Gastrocnemius medialis (tissue), 4 donors: ENCODE measurements around the gene FAM167B. TPM values are rescaled to one million over a fixed set of nuclear protein-coding genes. Genes with fewer than 3 reads are reported as not detected.

Experiments used
- ATAC-seq, 2 donors: fragments of 150-250 bp; one replicate each; pipeline ENCODE4 v1.9.1; 2016
- DNase-seq, 2 donors: peaks; one replicate each; pipeline ENCODE4 v3.0.0-alpha.2; 2019
- H3K27ac ChIP-seq, 4 donors: fragments of 200-600 bp; sonication (generic); 1 replicate in 1 of 4; 2 replicates in 3 of 4; pipeline ENCODE4 v1.5.1; 2016 to 2018; ENCODE audit warnings: mild to moderate bottlenecking in 2 of 4, moderate library complexity in 1 of 4
- H3K27me3 ChIP-seq, 3 donors: fragments of 200-600 bp; sonication (generic) in 2 of 3; 1 replicate in 1 of 3; 2 replicates in 2 of 3; pipeline versions ENCODE4 v1.5.1 to v1.6.0; 2016 to 2019; ENCODE audit warnings: mild to moderate bottlenecking in 1 of 3, moderate library complexity in 1 of 3
- H3K36me3 ChIP-seq, 2 donors: fragments of 200-600 bp; sonication (generic) in 1 of 2; one replicate each; pipeline ENCODE4 v1.5.1; 2017 to 2018
- H3K4me1 ChIP-seq, 2 donors: fragments of 200-600 bp; sonication (generic) in 1 of 2; one replicate each; pipeline ENCODE4 v1.5.1; 2016 to 2017; ENCODE audit warnings: mild to moderate bottlenecking in 2 of 2
- H3K4me3 ChIP-seq, 4 donors: fragments of 200-600 bp; sonication (generic) in 3 of 4; 1 replicate in 1 of 4; 2 replicates in 3 of 4; pipeline ENCODE4 v1.5.1; 2016 to 2019; ENCODE audit warnings: mild to moderate bottlenecking in 2 of 4
- H3K9me3 ChIP-seq, 3 donors: fragments of 200-600 bp; sonication (generic) in 2 of 3; 1 replicate in 1 of 3; 2 replicates in 2 of 3; pipeline ENCODE4 v1.5.1; 2016 to 2019
- CTCF ChIP-seq, 5 experiments: fragments of 450-650 bp in 3 of 5; fragments of 200-600 bp in 2 of 5; sonication (generic) in 2 of 5; IDR thresholded peaks in 4 of 5; conservative IDR thresholded peaks in 1 of 5; 1 replicate in 4 of 5; 2 replicates in 1 of 5; pipeline ENCODE4 v1.5.1; 2016 to 2019; ENCODE audit warnings: antibody characterized with exemption in 5 of 5, mild to moderate bottlenecking in 3 of 5, moderate library complexity in 3 of 5
- POLR2A ChIP-seq, 2 donors: fragments of 450-650 bp; IDR thresholded peaks; one replicate each; pipeline ENCODE4 v1.6.1; 2017; ENCODE audit warnings: antibody characterized with exemption in 2 of 2, mild to moderate bottlenecking in 2 of 2, moderate library complexity in 2 of 2
- in situ Hi-C, 4 donors: fragments of 200-750 bp; cut with MboI; loops; one replicate each; pipeline versions ENCODE4 v1.15.0 to v1.8.0; 2017; ENCODE audit warnings: low sequenced_read_pairs in 4 of 4
- intact Hi-C: fragments of 100-400 bp; cut with DNase I; formaldehyde crosslinking; loops from one replicate; pipeline ENCODE4 v1.15.1; 2023; ENCODE audit warnings: low total_unique reads
- total RNA-seq, 4 donors: library from RNA; depleted of rRNA; stranded (reverse); fragments of >200 nt; gene quantifications; one replicate each; pipeline versions ENCODE4 v1.1.0 to v1.2.3, GENCODE V29; 2016

The FAM167B gene
- total RNA-seq, 4 donors from 2014 or later, result 1.1 to 2.9 (median 2.3) TPM

DNA sequence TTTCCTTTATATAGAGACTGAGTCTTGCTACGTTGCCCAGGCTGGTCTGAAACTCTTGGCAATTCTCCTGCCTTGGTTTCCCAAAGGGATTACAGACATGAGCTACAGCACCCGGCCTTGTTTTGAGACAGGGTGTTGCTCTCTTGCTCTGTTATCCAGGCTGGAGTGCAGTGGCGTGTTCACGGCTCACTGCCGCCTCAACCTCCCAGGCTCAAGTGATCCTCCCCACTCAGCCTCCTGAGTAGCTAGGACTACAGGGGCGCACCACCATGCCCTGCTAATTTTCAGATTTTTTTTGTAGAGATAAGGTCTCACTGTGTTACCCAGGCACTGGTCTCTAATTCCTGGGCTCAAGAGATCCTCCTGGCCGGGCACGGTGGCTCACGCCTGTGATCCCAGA is 18.8 kb downstream of the FAM167B start:
- no peaks in the 10 kb centered on the region for H3K9me3 ChIP-seq
- no peaks in the 10 kb centered on the region for H3K36me3 ChIP-seq
- no peaks in the 10 kb centered on the region for H3K4me1 ChIP-seq
- DNase-seq, result no peak
- in situ Hi-C loops (no loop called here), intact Hi-C loops (no loop called here)
- no peak for TF ChIP-seq POLR2A (IDR thresholded peaks at IDR 0.05)
- TF ChIP-seq CTCF (IDR thresholded peaks at IDR 0.05 in 4 of 5, conservative IDR thresholded peaks at IDR 0.05 in 1 of 5), result no peak
- H3K27me3 ChIP-seq, result no peaks in the 10 kb centered on the region
- H3K27ac ChIP-seq, result no peak overlapping the region
- ATAC-seq, result no peak
- H3K4me3 ChIP-seq, result no peak overlapping the region

- intact Hi-C loops (no loop called here), in situ Hi-C loops (no loop called here)
- Histone ChIP-seq H3K27ac (no peak overlapping the region), H3K9me3 (no peaks in the 10 kb centered on the region), H3K36me3 (no peaks in the 10 kb centered on the region), H3K4me1 (no peaks in the 10 kb centered on the region), H3K4me3 (no peak overlapping the region), H3K27me3 (no peaks in the 10 kb centered on the region)
- no peak for ATAC-seq
- no peak for TF ChIP-seq POLR2A (IDR thresholded peaks at IDR 0.05)
- TF ChIP-seq CTCF (IDR thresholded peaks at IDR 0.05 in 4 of 5, conservative IDR thresholded peaks at IDR 0.05 in 1 of 5), result no peak
- no peak for DNase-seq
Measured at GRCh38 chr1:32266921-32267591, 20.0 kb downstream of the FAM167B start.

GRCh38 chr1:32269744-32270143 is 22.7 kb downstream of the FAM167B start:
- Histone ChIP-seq H3K4me1 (no peaks in the 10 kb centered on the region), H3K36me3 (no peaks in the 10 kb centered on the region), H3K27me3 (peaks cover under 1 to 14% (median 8%) of the 10 kb centered on the region in 3 donors), H3K9me3 (no peaks in the 10 kb centered on the region), H3K27ac (no peak overlapping the region), H3K4me3 (no peak overlapping the region)
- no peak for ATAC-seq
- TF ChIP-seq POLR2A (IDR thresholded peaks at IDR 0.05), result no peak
- TF ChIP-seq CTCF (IDR thresholded peaks at IDR 0.05 in 4 of 5, conservative IDR thresholded peaks at IDR 0.05 in 1 of 5), result no peak
- in situ Hi-C loops (no loop called here), intact Hi-C loops (no loop called here)
- DNase-seq, result no peak

GRCh38 chr1:32272557-32273390 is 25.8 kb downstream of the FAM167B start:
- intact Hi-C loops (no loop called here), in situ Hi-C loops (no loop called here)
- no peak for TF ChIP-seq POLR2A (IDR thresholded peaks at IDR 0.05)
- no peak for TF ChIP-seq CTCF (IDR thresholded peaks at IDR 0.05 in 4 of 5, conservative IDR thresholded peaks at IDR 0.05 in 1 of 5)
- ATAC-seq, result no peak
- Histone ChIP-seq H3K4me3 (no peak overlapping the region), H3K4me1 (no peaks in the 10 kb centered on the region), H3K9me3 (no peaks in the 10 kb centered on the region), H3K36me3 (no peaks in the 10 kb centered on the region), H3K27ac (no peak overlapping the region), H3K27me3 (peaks cover 13 to 35% (median 20%) of the 10 kb centered on the region in 3 donors)
- no peak for DNase-seq
